HG03520 (cell line): ENCODE results near the gene PORCN.

Source experiments
- ATAC-seq: cut with Tn5 transposase; IDR thresholded peaks from one replicate; pipeline ENCODE4 v1.9.1; 2021; ENCODE audit warnings: mild to moderate bottlenecking, moderate library complexity; ENCODE audit not compliant: unreplicated experiment

Gene PORCN

DNA sequence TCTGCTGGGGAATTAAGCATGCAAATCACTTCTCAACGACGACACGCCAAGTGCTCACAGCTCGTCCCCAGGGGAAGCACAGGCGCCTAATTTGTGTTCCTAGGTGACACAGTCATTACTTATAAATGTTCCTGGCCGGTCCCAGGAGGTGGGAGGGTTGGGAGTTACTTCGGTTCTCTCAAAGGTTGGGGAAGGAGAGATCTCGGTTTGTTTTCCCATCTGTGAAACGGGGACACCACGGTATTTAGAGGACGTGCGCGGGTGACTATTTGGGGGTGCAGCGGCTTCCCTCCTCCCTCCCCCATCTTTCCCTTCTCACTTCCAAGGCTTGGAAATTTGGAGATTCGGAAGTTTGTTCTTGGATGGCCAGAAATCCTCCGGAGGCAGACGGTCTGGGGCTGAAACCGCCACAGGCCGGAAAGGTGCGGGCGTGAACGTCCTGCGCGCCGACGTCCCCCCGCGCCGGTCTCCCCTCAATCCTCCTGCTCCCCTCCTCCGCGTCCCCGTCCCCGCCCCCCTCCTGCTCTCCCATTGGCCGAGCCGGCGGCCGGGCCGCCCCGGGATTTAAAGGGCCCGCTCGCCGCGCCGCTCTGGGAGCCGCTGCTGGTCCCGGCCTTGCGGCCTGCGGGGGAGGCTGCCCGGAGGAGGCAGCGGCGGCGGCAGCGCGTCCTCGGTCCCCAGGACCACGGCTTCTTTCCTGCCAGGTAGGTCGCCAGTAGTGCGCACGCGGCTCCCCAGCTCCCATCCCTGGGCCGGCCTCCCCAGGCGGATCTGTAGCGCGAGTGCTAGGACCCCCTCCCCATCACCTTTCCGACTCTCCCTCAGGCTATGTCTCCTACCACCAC lies at the start of gene PORCN:
Gene PORCN, plus strand, starts transcription at position 593 of the 845 bp plus-strand sequence. CDS start 829 bp downstream, outside the sequence.
- ATAC-seq, result peak; percentile 62

DNA sequence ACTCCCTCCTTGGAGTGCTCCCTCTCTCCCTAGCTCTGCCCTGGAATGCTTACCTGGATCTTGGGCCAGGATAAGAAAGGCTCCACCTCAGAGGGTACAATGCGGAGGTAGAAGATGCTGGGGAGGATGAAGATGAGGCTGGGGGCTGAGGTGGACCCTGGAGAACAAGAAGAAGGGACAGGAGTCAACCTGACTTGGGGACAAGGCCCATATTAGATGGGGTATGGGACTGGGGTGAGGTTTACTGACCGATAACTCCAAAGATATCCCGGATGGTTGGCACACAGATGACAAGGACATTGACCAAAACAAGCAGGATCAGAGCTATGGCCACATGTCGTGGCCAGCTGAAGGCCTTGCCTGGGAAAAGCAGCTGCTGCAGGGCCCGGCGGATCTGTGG lies 49.3 kb upstream of the PORCN start:
- ATAC-seq, result no peak

DNA sequence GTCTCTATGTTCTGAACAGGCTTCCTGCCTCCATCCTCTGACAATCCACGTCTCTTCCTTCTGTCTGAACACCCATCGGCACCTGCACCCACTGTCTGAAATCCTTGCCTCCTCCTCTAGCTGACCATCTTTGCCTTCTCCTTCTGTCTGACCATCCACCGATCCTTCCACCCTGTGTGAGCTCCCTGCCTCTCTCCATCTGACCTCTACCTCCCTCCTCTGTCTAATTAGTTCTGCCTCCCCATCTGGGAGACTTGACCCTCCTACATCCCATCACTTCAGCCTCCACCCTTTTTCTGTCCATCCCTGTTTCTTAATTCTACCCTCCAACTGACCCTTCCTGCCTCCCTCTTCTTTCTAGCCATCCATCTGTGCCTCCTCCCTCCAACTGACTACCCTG lies 48.8 kb upstream of the PORCN start:
- no peak for ATAC-seq

DNA sequence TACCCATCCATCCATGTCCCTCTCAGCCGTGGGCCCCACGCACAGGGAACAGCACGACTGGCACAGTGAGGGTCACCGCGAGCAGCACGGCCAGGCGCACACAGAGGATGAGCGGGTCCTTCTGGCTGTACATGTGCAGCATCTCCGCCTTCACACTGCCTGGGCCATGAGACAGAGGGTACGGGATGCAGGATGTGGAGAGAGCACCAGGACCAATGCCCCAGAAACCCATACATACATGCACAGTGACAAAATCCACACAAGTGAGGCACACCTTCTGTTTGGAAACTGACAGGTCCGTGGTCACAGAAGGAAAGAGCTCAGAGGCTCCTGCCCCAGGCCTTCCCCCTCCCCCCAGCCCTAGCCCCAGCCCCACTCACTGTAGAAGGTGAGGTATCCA lies 48.2 kb upstream of the PORCN start:
- ATAC-seq, result no peak

DNA sequence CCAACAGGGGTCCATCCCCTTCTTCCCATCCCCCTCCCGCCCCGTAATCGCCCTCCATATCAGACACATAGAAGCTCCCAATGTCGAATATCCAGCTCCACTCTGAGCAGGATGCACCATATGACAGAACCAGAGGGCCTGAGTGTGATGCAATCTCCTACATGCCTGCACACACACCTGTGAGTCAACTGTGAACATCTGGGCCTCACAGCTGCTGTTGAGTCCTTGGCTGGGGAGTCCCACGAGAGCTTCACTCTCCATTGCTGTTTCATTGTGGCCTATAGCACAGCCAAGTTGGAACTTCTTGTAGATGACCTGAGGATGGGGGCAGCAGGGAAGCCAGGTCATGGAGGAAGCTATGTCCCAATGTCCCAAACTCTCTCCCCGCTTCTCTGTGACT lies 47.0 kb upstream of the PORCN start:
- ATAC-seq, result no peak

DNA sequence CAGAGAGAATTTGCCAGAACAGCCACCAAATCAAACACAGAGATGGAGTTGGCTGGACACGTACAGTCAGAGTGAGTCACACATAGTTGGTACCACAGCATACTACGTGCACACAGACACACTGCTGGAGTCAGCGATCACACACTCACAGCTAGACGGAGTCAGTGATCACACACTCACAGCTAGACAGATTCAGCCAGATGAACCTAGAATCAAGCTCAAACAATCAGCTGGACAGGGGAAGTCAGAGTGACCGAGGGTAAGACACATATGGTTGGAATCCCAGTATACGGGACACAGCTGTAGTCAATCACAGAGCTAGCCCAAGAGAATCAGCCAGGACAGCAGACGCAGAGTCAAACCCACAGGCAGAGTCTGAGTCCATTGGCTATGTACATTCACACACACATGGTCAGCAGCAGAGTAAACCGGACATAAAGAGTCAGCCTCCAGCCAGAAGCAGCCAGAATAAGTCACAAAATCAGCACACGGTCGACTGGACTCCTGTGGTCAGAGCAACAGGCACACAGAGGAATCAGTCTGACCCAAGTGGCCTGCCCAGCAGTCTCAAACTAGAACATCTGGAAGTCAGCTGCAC lies 43.4 kb upstream of the PORCN start:
- ATAC-seq, result no peak

DNA sequence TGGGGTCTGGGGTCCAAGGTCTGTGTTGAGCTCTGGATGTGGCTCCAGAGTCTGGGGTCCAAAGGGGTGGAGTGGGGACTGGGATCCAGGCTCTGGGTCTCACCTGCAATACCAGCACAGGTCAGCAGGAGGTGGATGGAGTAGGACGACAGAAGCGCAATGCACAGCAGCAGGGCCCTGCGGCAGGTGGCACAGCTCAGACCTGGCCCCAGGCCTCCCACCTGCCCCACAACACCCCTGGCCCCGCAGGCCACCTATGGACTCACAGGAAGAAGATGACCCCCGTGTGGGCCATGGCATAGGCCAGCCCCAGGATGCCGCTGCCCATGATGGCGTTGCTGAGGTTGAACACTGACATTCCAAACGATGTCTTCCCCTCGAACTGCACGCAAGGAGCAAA lies 42.1 kb upstream of the PORCN start:
- ATAC-seq, result no peak

DNA sequence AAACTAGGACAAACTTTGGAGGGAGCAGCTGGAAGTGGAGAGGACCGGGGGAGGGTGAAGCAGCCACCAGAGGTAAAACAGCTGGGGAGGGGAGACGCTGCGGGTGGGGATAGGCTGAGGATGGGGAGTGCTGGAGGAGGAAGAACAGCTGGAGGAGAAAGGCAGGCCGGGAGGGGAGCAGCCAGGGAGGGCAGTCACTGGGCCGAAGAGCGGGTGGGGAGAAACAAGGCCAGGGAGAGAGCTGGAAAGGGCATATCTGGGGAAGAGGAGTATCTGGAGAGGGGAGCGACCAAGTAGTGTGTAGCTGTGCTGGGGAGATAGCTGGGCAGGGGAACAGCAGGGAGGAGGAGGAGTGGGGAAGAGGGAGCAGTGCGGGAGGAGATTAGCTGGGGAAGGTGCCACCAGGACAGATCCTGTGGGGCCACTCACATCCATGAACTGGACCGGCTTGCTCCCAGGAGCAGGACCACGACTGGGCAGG lies 41.5 kb upstream of the PORCN start:
- ATAC-seq, result no peak

DNA sequence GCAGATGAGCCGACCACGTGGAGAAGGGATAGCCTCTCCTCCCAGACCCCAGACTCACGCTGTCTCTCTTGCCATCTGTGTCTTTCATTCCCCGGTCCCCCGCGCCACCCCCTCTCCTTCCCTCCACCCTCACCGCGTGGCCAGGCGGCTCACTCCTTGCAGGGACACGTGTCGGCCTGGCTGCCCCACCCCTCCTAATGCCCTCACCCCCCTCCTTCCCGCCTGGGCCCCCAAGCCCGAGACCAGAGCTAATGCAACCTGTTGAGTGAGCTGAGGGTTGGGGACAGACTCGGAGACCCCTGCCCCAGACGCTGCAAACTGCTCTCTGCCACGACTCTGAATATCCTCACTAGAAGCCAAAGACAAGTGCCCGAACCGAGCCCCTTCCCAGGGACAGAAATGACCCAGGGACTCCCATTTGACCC lies 40.5 kb upstream of the PORCN start:
- ATAC-seq, result no peak

DNA sequence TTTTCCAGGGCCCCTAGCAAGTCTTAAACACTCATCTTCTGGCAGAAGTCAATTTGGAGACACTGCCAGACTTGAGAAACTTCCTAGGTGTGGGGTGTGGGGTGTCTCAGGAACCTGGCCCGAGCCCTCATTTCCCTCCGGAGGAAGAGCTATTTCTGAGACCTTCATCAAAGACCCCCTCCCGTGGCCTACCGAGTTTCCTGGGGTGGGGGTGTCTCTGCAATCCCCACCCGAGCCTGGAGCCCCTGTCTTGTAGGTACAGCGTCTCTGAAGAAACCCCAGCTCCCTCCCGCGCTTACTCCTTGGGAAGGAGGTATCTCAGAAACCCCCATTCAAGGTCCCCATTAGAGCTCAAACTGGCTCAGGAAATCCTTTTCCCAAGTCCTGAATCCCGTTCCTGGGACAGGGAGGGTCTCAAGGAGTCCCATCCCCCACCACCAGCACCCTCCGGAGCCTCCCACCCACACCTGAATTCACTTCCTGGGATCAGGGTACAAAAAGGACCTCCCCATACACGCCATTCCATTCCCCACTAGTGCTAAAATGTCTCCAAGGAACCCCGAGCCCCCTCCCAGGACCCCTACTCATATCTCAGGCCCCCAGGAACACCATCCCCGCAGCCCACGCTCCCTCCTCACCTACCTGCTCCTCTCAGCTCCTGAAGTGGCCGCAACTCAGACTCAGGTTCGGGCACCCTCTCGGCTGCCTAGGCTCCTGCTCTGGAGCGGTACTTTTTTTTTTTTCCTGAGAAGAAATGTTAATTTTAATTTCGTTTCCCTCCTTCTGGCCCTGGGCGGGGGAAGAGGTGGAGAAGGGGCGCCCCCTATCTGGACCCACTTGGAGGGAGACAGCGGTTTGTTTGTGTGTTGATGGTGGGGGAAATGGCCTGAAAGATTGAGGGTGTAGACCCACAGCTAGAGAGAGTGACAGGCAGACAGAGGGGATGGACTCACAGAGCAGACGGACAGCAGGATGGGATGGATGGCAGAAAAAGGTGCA lies 39.8 kb upstream of the PORCN start:
- no peak for ATAC-seq

DNA sequence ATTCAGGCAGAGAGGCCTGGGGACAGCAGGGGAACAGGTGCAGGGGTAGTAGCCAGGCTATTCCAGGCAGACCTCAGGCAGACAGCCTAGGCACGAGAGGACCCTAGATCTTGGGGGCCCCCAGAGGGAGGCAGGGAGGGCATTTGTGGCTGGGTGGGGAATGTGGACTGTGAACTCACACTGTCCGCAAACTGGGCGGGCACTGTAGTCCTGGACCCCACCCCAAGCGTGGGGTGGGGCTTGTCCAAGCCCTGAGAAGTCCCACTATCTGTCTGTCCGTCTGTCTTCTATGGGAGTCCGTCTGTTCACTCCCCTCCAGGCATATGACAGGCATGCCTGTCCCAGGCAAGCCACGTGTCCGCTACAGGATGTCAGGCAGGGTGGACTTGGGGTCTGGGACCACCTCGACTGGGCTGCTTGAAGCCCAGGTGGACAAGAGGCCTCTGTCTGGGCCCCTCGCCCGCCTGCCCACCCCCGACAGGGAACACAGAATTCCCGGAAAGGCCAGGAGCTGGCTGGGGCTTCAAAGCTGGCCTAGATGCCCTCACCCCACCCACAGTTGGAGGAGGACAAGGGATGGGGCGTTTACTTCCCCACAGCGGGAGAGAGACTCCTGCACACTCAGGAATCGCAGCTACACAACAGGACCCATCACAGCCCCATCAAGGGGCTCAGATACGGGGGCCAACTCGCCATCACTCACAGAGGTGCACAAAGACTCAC lies 38.5 kb upstream of the PORCN start, which contains the start of gene SLC38A5:
Gene SLC38A5, minus strand, starts transcription at position 151 of the 723 bp plus-strand sequence. CDS start 2,336 bp downstream, outside the sequence.
- no peak for ATAC-seq

DNA sequence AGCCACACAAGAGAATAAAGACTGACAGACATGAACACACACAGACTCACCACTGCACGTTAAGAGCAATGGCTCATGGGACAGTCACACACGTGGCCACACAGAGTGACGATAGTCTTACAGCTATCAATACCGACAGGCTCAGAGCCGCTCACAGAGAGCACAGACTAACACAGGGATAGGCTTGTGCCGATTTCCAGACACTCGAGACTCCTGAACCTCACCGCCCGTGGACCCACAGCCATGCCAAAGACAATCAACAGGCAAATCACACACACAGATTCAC lies 38.0 kb upstream of the PORCN start:
- no peak for ATAC-seq

DNA sequence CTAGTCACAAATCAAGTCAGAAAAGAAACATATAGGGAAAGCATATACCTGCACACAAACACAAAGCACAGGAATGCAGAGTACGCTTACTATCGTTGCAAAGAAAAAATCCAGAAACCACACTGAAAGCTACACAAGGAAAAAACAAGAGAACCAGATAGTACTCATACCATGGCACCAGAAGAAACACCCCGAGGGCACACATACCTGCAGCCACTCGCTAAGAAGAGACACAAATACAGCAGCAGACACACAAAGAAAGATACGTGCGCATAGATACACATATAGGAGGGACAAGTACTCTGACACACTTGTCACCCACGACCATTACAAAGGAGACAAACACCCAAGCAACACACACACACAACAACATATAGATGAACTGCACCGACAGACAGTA lies 37.3 kb upstream of the PORCN start:
- no peak for ATAC-seq

DNA sequence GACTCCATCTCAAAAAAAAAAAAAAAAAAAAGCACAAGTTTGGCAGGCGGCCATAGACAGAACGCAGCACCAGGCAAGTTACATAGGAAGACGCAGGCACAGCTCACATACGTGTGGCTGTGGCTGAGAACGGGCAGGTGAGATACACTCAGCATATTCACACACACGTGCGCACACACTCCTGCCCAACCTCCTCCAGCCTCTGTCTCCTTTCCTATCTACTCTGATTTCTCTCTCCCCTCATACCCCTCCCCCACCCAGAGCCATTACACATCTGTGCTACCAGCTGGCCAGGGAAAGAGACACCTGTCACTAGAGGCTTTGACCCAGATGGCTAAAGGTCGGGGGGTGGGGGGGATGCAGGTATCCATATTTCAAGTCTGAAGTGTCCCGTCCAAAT lies 36.6 kb upstream of the PORCN start:
- ATAC-seq, result no peak

DNA sequence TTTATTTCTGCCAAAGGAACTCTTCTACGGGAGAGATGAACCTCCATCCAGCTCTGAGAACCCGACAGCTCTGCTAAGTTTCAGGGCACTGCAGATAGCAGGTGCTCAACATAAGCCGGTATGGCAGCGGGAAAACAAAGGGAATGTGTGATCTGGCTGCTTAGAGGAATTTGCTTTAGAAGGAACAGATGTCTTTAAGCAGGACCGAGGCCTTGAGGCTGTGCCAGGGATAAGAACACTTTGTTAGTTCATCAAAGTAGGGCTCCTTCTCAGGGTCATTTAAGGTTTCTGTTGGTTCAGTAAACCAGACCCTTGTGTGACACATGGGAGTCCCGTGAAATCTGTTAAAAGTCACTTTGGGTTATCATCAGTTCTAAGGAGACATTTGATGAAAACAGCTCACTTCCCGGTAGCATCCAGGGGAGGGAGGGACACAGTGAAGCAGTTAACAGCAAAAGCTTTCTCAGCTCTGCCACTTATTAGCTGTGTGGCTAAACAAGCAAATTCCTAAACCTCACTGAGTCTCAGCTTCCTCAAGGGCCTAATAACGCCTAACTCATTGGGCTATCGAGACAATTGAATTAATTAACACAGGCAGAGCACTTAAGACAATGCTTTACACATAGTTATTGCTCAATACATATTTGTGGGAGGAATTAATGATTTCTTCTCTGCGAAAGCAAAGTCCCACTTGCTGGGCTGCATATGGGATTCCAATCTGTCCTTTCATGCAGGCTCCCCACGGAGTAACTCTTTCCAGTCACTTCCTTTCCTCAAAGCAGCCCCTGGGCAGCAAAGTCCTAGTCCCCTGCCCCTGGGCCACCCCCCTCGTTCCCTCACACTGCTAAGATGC lies 35.7 kb upstream of the PORCN start:
- ATAC-seq, result no peak

DNA sequence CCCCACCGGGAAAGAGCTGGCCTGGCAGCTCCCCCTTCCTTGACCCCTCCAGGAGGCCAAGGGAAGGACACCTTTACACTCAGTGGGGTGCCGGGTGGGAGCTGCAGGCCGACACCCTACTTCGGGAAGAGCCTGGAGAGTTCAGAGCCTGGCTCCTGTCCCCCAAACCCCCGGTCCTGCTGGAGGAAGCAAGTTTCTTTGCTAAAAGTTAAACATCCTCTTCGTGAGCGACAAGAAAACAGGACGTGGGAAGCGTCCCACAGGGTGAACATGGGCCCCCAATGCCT lies 35.1 kb upstream of the PORCN start:
- ATAC-seq, result no peak

DNA sequence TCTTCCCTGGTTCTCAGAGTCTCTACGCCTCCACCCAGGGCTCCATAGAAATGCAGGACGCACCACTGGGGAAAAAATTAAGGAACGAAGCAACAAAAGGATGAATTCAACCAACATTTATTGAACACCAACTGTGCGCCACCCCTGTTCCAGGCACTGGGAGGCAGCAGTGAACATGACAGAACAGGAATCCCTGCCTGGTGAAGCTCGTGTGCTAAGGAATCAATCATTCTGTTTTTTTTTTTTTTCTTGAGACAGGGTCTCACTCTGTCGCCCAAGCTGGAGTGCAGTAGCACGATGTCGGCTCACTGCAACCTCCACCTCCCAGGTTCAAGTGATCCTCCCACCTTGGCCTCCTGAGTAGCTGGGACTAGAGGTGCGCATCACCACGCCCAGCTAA lies 34.7 kb upstream of the PORCN start:
- ATAC-seq, result no peak

DNA sequence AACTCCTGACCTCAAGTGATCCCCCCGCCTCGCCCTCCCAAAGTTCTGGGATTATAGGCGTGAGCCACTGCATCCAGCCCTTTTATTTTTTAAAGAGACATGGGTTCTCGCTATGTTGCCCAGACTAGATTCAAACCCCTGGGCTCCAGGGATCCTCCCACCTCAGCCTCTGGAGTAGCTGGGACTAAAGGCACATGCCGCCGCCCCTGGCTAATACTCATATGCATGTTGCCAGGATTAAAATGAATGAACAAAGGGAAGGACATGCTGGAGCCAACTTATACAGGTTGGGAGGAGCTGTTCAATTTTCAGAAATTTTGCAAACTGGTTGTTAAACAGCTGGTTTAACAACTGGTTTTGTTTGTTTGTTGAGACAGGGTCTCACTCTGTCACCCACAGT lies 34.2 kb upstream of the PORCN start:
- no peak for ATAC-seq

DNA sequence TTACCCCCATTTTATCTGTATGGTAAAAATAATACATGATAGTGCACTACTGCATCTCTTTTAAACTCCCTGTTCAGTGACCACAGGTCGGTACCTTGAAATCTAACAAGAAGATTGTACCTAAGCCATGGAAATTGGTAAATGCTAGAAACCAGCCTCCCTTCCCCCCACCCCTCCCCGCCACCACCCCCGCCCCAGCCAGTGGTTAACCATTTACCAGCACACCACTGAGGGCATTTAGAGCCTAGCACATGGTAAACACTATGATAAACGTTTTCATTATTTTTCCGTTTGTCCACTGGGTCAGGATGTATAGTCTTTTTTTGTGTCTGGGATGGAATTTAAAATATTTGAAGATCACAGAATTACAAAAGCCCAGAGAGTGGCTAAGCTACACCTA lies 33.5 kb upstream of the PORCN start:
- ATAC-seq, result no peak
